Effector memory CD4-positive, alpha-beta T cell (primary cell): ENCODE results near the gene KLF15.

Source experiments
- DNase-seq, 3 donors: peaks; one replicate each; pipeline ENCODE4 v3.0.0-alpha.2; 2020
- H3K27ac ChIP-seq: 2 replicates; pipeline ENCODE4 v1.7.0; 2013; ENCODE audit warnings: mild to moderate bottlenecking, low read length, moderate library complexity; ENCODE audit not compliant: insufficient read depth, poor library complexity, severe bottlenecking
- H3K27me3 ChIP-seq: replicated peaks from 2 replicates; pipeline ENCODE4 v1.7.0; 2013; ENCODE audit warnings: mild to moderate bottlenecking, low read length; ENCODE audit not compliant: insufficient read depth, control insufficient read depth, poor library complexity, severe bottlenecking
- H3K36me3 ChIP-seq: 2 replicates; pipeline ENCODE4 v1.7.0; 2013; ENCODE audit warnings: mild to moderate bottlenecking, low read length, moderate library complexity; ENCODE audit not compliant: control insufficient read depth, insufficient read depth
- H3K4me1 ChIP-seq: 2 replicates; pipeline ENCODE4 v1.7.0; 2013; ENCODE audit warnings: low read length, mild to moderate bottlenecking; ENCODE audit not compliant: control insufficient read depth, insufficient read depth, poor library complexity, severe bottlenecking
- H3K4me3 ChIP-seq: 2 replicates; pipeline ENCODE4 v1.7.0; 2013; ENCODE audit warnings: low read length, low read depth, mild to moderate bottlenecking; ENCODE audit not compliant: insufficient read depth, poor library complexity, severe bottlenecking
- H3K9me3 ChIP-seq: 2 replicates; pipeline ENCODE4 v1.7.0; 2013; ENCODE audit warnings: mild to moderate bottlenecking, low read length, moderate library complexity; ENCODE audit not compliant: control insufficient read depth

KLF15 gene

GRCh38 chr3:126307591-126308393, 49.4 kb downstream of the KLF15 start:
- H3K4me1 ChIP-seq: no peaks in the 10 kb centered on the region
- no peak overlapping the region for H3K4me3 ChIP-seq
- no peaks in the 10 kb centered on the region for H3K36me3 ChIP-seq
- H3K27me3 ChIP-seq: no peaks in the 10 kb centered on the region
- no peak overlapping the region for H3K27ac ChIP-seq
- no peak for DNase-seq
- no peaks in the 10 kb centered on the region for H3K9me3 ChIP-seq

DNA sequence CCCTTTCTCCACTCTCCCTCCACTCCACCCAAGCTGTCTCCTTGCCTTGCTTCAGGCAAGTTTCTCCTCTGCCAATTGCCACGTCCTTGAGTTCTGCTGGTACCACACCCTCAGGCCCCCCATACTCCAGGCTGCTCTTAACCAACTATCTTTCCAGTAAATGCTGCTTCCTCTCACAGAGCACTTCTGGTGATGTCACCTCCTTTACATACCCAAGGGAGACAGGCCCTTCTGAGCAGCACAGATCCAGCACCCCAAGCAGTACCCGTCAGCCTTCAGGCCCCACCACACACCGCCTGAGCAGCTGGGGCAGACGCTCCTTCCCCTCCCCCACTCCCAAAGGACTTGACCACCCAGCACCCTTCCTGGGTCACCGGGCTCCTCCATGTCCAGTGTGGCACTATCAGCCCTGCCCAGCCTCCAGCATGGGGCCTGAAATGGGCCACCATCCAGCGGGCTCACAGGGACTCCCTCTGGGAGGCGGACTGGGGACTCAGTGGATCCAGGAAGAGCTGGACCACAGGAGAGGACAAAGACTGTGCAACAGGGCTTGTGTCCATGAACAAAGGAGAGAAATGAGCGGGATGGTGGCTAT, 50.2 kb downstream of the KLF15 start:
- Histone ChIP-seq H3K4me3 (no peak overlapping the region), H3K4me1 (no peaks in the 10 kb centered on the region), H3K9me3 (no peaks in the 10 kb centered on the region), H3K36me3 (no peaks in the 10 kb centered on the region), H3K27me3 (no peaks in the 10 kb centered on the region), H3K27ac (no peak overlapping the region)
- no peak for DNase-seq

DNA sequence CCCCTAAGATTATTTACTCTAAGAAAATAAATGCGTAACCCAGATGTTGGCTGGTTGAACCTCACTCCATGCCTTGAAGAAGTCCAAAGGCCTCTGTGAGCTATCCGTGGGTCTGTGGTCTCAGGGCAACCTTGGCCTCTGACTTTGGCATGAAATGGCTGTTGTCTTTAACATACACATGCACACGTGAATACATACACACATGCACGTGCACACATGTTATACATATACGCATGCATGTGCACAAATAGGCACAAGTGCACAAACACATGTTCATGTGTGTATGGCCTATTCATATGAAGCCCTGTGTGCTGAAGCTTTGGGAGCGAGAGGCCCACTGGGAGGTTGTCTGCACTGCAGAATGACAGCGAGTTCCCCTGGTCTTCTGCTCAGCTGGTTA, 50.8 kb downstream of the KLF15 start:
- H3K36me3 ChIP-seq: no peaks in the 10 kb centered on the region
- H3K4me1 ChIP-seq: no peaks in the 10 kb centered on the region
- DNase-seq: no peak
- no peak overlapping the region for H3K4me3 ChIP-seq
- no peaks in the 10 kb centered on the region for H3K27me3 ChIP-seq
- H3K9me3 ChIP-seq: no peaks in the 10 kb centered on the region
- no peak overlapping the region for H3K27ac ChIP-seq

DNA sequence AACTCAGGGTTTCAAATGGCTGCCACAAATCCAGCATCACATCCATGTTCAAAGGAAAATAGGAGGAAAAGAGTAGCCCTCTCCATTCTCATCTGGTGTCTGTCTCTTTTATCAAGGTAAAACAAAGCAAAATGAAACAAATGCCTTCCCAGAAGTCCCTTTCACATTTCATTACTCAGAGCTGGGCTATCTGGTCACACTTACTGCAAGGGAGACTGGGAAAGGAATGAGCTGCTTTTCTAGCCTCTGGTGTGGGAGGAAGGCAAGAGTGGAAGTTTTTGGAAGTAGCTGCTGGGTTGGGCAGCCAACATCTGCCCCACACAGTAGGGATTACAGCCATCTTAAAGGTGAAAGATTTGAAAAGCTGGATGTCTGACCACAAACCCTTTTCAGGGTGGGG, 51.8 kb downstream of the KLF15 start:
- H3K27me3 ChIP-seq: no peaks in the 10 kb centered on the region
- no peaks in the 10 kb centered on the region for H3K9me3 ChIP-seq
- no peaks in the 10 kb centered on the region for H3K36me3 ChIP-seq
- H3K4me1 ChIP-seq: no peaks in the 10 kb centered on the region
- no peak overlapping the region for H3K27ac ChIP-seq
- no peak overlapping the region for H3K4me3 ChIP-seq
- DNase-seq: no peak

- no peaks in the 10 kb centered on the region for H3K27me3 ChIP-seq
- no peak overlapping the region for H3K4me3 ChIP-seq
- H3K4me1 ChIP-seq: no peaks in the 10 kb centered on the region
- no peaks in the 10 kb centered on the region for H3K9me3 ChIP-seq
- no peak for DNase-seq
- H3K27ac ChIP-seq: no peak overlapping the region
- H3K36me3 ChIP-seq: no peaks in the 10 kb centered on the region
These were observed 52.5 kb downstream of the KLF15 start for GRCh38 chr3:126304704-126305103.

DNA sequence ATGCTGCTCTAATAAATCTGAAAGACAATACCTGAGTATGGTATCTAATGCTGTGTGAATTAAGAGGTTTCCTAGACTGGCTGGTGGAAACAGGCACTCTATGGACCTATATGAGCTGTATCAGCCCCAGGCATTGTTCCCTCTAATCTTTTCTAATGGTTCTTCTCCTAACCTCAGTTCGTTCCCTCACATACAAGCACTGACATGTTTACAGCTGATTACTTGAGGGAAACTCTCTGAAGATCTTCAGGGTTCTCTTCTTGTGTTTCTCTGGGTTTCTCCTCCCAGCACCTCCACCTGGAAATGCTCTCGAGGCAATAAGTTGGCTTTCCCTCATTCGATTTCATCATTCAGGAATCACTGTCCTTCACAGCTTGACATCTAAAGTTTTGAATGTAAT, 52.9 kb downstream of the KLF15 start:
- Histone ChIP-seq H3K9me3 (no peaks in the 10 kb centered on the region), H3K27me3 (no peaks in the 10 kb centered on the region), H3K4me1 (no peaks in the 10 kb centered on the region), H3K27ac (no peak overlapping the region), H3K4me3 (no peak overlapping the region), H3K36me3 (no peaks in the 10 kb centered on the region)
- no peak for DNase-seq

GRCh38 chr3:126303272-126303671, 53.9 kb downstream of the KLF15 start:
- no peak for DNase-seq
- Histone ChIP-seq H3K9me3 (no peaks in the 10 kb centered on the region), H3K27me3 (no peaks in the 10 kb centered on the region), H3K4me1 (no peaks in the 10 kb centered on the region), H3K4me3 (no peak overlapping the region), H3K36me3 (no peaks in the 10 kb centered on the region), H3K27ac (no peak overlapping the region)

- no peaks in the 10 kb centered on the region for H3K9me3 ChIP-seq
- H3K36me3 ChIP-seq: no peaks in the 10 kb centered on the region
- no peak overlapping the region for H3K4me3 ChIP-seq
- H3K27ac ChIP-seq: no peak overlapping the region
- DNase-seq: no peak
- no peaks in the 10 kb centered on the region for H3K27me3 ChIP-seq
- H3K4me1 ChIP-seq: no peaks in the 10 kb centered on the region
These were observed 56.3 kb downstream of the KLF15 start for GRCh38 chr3:126300761-126301481.

- Histone ChIP-seq H3K4me1 (no peaks in the 10 kb centered on the region), H3K27ac (no peak overlapping the region), H3K9me3 (no peaks in the 10 kb centered on the region), H3K36me3 (no peaks in the 10 kb centered on the region), H3K27me3 (no peaks in the 10 kb centered on the region), H3K4me3 (no peak overlapping the region)
- no peak for DNase-seq
These were observed 57.0 kb downstream of the KLF15 start for GRCh38 chr3:126300001-126300760.
